ENCODE data around the gene VNN1. TPM values are rescaled to one million over a fixed set of nuclear protein-coding genes. Genes with fewer than 3 reads are reported as not detected.
"Not testable (repeated sequence)": the region's sequence is repeated elsewhere in the genome, so short reads cannot be mapped to it uniquely, and the experiment has no call there.

The VNN1 gene
- polyA plus RNA-seq, 4 donors = 0.05 to 0.31 (median 0.14) TPM

DNA sequence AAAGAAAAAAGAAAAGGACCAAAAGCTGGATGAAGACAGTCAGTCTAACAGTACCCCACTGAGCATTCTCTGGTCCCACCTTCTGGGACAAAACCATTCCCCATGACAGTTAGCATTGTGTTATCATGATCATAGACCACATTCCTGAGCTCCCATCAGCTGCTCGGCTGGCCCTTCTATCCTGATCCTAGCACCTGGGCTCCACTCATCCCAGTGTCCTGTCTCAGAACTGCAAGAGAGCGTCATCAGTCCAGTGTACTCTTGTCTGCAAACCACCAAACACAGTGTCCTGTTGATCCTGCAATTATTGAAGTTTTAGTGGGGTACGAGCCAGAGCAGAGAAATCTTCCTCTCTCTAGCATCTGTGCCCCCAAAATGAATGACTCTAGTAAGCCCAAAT lies 38.9 kb downstream of the VNN1 start:
- no peak for DNase-seq (ENCODE audit: low read depth in 4 of 4, low spot score in 3 of 4)

DNA sequence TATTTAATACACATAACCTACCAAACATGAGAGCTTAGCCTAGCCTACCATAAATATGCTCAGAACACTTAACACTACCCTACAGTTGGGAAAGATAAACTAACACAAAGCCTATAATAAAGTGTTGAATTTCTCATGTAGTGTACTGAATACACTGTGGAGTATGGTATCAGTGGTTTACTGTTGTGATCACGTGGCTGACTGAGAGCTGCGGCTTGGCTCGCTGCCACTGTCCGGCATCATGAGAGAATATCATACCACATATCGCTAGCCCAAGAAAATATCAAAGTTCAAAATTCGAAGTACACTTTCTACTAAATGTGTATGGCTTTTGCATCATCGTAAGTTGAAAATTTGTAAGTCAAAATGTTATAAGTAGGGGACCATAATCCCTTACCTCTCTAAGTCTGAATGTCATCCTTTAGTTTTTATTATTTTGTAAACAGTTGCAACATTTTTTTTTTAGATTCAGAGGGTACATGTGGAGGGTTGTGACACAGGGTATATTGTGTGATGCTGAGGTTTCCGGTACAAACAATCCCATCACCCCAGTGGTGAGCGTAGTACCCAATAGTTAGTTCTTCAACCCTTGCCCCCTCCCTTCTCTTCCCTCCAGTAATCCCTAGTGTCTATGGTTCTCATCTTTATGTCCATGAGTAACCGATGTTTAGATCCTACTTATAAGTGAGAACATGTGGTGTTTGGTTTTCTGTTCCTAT lies 40.3 kb downstream of the VNN1 start:
- DNase-seq (ENCODE audit: low read depth in 4 of 4, low spot score in 3 of 4) = no peak

DNA sequence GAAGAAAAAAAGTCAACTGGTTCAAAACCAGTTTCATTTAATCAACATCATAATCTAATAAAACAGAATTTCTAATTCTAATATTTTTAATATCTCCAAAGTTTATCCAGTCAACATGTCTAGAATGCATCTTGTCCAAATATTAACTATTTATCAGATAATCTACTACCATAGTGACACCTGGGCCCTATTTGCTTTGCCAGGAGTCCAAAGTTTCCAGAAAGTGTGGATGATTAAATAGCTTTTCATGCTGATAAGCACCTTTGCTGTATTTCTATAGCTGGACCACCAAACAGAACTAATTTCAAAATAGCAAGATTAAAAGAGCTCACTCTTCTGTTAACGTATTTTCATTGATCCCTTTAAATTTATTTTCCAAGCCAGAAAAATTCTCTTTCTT lies 42.6 kb downstream of the VNN1 start:
- DNase-seq (ENCODE audit: low read depth in 4 of 4, low spot score in 3 of 4) = no peak

- peak in 3 of 4 donors; percentile 1 to 16 (median 9) for DNase-seq (ENCODE audit: low read depth in 4 of 4, low spot score in 3 of 4)
These were observed 44.1 kb downstream of the VNN1 start for GRCh38 chr6:132669690-132670291.

DNA sequence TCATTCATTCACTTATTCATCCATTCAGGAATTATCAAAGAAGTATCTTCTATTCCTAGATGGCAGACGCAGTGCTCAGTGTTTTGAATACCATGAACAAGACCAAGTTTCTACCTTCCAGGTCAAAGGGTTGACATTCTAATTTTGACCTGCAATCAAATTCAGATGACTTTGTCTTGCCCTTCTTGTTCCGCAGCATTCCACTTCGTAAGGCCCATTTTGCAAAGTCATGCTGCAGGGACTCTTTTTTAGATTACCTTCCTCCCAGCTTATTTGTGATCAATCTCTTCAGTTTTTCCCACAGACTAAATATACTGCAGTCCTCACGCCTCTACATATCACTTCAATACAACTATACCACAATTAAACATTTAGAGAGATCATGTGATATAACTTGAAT lies 47.7 kb downstream of the VNN1 start:
- no peak for DNase-seq (ENCODE audit: low read depth in 4 of 4, low spot score in 3 of 4)

DNA sequence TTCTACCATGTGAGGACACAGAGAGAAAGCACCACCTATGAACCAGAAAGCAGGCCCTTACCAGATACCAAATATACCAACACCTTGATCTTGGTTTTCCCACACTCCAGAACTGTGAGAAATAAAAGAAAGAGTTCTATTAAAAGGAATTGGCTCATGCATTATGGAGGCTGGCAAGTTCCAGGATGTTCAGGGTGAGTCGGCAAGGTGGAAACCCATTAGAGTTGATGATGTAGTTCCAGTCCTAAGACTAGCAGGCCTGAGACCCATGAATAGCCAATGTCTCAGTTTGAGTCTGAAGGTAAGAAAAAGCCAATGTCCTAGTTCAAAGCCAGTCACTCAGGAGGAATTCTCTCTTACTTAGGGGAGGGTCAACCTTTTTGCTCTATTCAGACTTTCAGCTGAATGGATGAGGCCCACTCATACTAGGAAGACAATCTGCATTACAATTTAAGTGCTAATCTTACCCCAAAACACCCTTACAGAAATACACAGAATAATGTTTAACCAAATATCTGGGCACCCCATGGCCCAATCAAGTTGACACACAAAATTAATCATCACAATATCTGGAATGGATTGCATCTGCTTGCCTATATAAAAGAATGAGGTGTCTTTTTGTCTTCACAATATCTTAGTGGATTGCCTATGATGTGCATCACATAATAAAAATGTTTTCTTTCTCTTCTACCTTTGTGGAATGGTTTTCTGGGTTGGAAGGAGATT lies 49.4 kb downstream of the VNN1 start:
- no peak for DNase-seq (ENCODE audit: low read depth in 4 of 4, low spot score in 3 of 4)

DNA sequence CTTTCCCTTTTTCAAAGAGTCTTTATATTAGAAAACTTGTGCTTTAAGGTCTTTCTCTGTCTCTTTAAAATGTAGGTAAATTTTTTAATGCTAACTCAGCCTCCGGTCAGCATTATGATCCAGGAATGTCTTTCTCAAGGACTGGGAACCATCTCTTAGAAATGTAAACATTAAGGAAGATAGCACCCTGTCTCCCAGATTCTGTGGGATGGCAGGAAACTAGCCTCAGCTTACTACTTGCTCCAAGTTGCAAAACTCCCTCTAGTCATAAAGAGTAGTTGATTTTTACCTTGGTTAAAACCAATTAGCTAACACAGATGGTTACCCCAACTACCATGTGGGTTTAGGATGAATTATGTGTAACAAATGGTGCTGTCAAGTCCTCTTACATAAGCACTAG lies 50.2 kb downstream of the VNN1 start:
- DNase-seq (ENCODE audit: low read depth in 4 of 4, low spot score in 3 of 4) = no peak

- no peak for DNase-seq (ENCODE audit: low read depth in 4 of 4, low spot score in 3 of 4)
These were observed 51.9 kb downstream of the VNN1 start for GRCh38 chr6:132661906-132662305.

DNA sequence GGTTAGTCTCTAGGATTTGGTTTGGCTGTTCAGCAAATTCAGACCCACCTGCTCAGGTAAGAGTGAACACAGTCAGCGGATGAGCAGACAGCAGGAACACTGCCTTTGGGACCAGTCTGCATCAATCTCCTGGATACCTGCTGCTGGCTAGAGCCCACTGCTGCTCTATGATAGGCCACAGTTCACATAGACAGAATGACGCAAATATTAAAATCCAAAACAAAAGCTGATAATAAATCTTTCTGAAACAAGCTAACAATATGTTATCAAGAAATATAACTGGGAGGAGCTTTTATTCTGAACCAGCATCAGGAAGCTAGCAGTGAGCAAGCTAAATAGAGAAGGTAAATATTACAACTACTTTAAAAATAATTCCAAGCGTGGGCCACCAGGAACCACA lies 54.8 kb downstream of the VNN1 start, which contains the start of gene TAAR1:
TAAR1 (minus strand) TSS at position 101 of the 400 bp plus-strand sequence. CDS start 13,179 bp downstream, outside the sequence.
- DNase-seq (ENCODE audit: low read depth in 4 of 4, low spot score in 3 of 4) = no peak

DNA sequence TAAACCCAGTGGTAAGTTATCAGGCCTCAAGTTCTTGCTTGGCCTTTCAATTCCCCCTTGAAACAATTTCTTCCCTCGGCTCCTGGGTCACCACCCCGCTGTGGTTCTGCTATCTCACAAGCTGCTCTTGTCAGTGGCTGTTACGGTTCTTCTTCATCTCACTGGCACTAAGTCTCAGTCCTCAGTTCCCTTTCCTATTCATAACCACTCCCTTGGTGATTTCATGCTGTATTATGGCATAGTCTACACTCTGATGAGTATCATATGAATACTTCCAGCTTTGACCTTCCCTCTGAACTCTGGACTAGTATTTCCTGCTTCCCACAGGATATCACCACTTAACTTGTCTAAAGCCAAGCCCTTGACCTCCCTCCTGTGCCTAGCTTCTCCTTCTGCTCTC lies 62.8 kb downstream of the VNN1 start:
- DNase-seq (ENCODE audit: low read depth in 4 of 4, low spot score in 3 of 4) = no peak

GRCh38 chr6:132650429-132650828 lies 63.4 kb downstream of the VNN1 start:
- no peak for DNase-seq (ENCODE audit: low read depth in 4 of 4, low spot score in 3 of 4)

- no peak for DNase-seq (ENCODE audit: low read depth in 4 of 4, low spot score in 3 of 4)
These were observed 65.0 kb downstream of the VNN1 start for GRCh38 chr6:132648828-132649227.

GRCh38 chr6:132648356-132648755 lies 65.5 kb downstream of the VNN1 start:
- no peak for DNase-seq (ENCODE audit: low read depth in 4 of 4, low spot score in 3 of 4)

GRCh38 chr6:132643547-132643946 lies 70.3 kb downstream of the VNN1 start:
- DNase-seq (ENCODE audit: low read depth in 4 of 4, low spot score in 3 of 4) = no peak

- not testable (repeated sequence) for DNase-seq (ENCODE audit: low read depth in 4 of 4, low spot score in 3 of 4)
These were observed 76.7 kb downstream of the VNN1 start for GRCh38 chr6:132637135-132637534.

GRCh38 chr6:132635906-132636305 lies 77.9 kb downstream of the VNN1 start:
- not testable (repeated sequence) for DNase-seq (ENCODE audit: low read depth in 4 of 4, low spot score in 3 of 4)

DNA sequence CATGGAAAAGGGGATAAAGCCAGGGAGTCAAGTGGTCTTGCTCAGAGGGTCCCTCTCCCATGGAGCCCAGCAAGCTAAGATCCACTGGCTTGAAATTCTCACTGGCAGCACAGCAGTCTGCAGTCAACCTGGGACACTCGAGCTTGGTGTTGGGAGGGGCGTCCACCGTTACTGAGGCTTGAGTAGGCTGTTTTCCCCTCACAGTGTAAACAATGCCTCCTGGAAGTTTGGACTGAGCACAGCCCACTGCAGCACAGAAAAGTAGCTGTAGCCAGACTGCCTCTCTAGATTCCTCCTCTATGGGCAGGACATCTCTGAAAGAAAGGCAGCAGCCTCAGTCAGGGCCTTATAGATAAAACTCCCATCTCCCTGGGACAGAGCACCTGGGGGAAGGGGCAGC lies 78.6 kb downstream of the VNN1 start:
- not testable (repeated sequence) for DNase-seq (ENCODE audit: low read depth in 4 of 4, low spot score in 3 of 4)

DNA sequence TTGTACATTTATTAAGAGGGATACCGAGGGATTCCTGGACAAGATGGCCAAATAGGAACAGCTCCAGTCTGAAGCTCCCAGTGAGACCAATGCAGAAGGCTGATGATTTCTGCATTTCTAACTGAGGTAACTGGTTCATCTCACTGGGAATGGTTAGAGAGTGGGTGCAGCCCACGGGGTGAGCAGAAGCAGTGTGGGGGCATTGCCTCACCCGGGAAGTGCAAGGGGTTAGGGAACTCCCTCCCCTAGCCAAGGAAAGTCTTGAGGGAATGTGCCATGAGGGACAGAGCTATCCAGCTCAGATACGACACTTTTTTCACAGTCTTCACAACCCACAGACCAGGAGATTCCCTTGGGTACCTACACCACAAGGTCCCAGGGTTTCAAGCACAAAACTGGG lies 79.1 kb downstream of the VNN1 start:
- no peak for DNase-seq (ENCODE audit: low read depth in 4 of 4, low spot score in 3 of 4)

- DNase-seq (ENCODE audit: low read depth in 4 of 4, low spot score in 3 of 4) = no peak
These were observed 80.5 kb downstream of the VNN1 start for GRCh38 chr6:132633362-132633761.
